HCT116 (cell line): ENCODE data around the gene ATOX1.

Experiments used
- CEBPB ChIP-seq: IDR thresholded peaks from 2 replicates; pipeline ENCODE4 v1.6.1; 2012; ENCODE audit warnings: low read depth
- EGR1 ChIP-seq: IDR thresholded peaks from 2 replicates; pipeline ENCODE4 v1.6.1; 2012; ENCODE audit warnings: low read depth
- EZH2 ChIP-seq: fragments of 200-600 bp; sonication (generic); IDR thresholded peaks from 2 replicates; pipeline ENCODE4 v1.6.1; 2017; ENCODE audit warnings: antibody characterized with exemption, mixed run types
- POLR2A ChIP-seq: IDR thresholded peaks from 2 replicates; pipeline ENCODE4 v1.7.0; 2011; ENCODE audit warnings: borderline replicate concordance; ENCODE audit not compliant: insufficient read depth, insufficient read length; ENCODE audit errors: extremely low read depth
- POLR2AphosphoS5 ChIP-seq: IDR thresholded peaks from 2 replicates; pipeline ENCODE4 v1.6.1; 2011; ENCODE audit warnings: mild to moderate bottlenecking, low read depth, low read length, moderate library complexity
- RAD21 ChIP-seq: IDR thresholded peaks from 2 replicates; pipeline ENCODE4 v1.6.1; 2012; ENCODE audit warnings: low read depth, mild to moderate bottlenecking
- SIN3A ChIP-seq: IDR thresholded peaks from 2 replicates; pipeline ENCODE4 v1.6.1; 2012; ENCODE audit warnings: low read depth
- SP1 ChIP-seq: IDR thresholded peaks from 2 replicates; pipeline ENCODE4 v1.6.1; 2012; ENCODE audit warnings: low read depth
- ZNF274 ChIP-seq: fragments of 200-500 bp; sonication (Bioruptor generic); IDR thresholded peaks from 2 replicates; pipeline ENCODE4 v1.6.1; 2014; ENCODE audit warnings: mild to moderate bottlenecking, low read depth, low read length, inconsistent platforms
- TF ChIP-seq, protein P1 (sequence below), 3 experiments: fragments of 200-600 bp in 1 of 3; sonication (generic) in 1 of 3; IDR thresholded peaks in 2 of 3; conservative IDR thresholded peaks in 1 of 3; 2 replicates each; pipeline ENCODE4 v1.5.1; 2012 to 2017; ENCODE audit warnings: low read depth in 2 of 3, low read length in 2 of 3, antibody characterized with exemption in 1 of 3, borderline replicate concordance in 1 of 3, control low read depth in 1 of 3, mild to moderate bottlenecking in 1 of 3, mixed read lengths in 1 of 3, mixed run types in 1 of 3, moderate library complexity in 1 of 3; ENCODE audit not compliant: insufficient read depth in 1 of 3
- TF ChIP-seq, protein P2 (sequence below): IDR thresholded peaks from 2 replicates; pipeline ENCODE4 v1.6.1; 2011; ENCODE audit warnings: mild to moderate bottlenecking, low read length, moderate library complexity; ENCODE audit not compliant: insufficient replicate concordance; ENCODE audit errors: extremely low read depth
- TF ChIP-seq, protein P3 (sequence below): IDR thresholded peaks from 2 replicates; pipeline ENCODE4 v1.6.1; 2012

DNA sequence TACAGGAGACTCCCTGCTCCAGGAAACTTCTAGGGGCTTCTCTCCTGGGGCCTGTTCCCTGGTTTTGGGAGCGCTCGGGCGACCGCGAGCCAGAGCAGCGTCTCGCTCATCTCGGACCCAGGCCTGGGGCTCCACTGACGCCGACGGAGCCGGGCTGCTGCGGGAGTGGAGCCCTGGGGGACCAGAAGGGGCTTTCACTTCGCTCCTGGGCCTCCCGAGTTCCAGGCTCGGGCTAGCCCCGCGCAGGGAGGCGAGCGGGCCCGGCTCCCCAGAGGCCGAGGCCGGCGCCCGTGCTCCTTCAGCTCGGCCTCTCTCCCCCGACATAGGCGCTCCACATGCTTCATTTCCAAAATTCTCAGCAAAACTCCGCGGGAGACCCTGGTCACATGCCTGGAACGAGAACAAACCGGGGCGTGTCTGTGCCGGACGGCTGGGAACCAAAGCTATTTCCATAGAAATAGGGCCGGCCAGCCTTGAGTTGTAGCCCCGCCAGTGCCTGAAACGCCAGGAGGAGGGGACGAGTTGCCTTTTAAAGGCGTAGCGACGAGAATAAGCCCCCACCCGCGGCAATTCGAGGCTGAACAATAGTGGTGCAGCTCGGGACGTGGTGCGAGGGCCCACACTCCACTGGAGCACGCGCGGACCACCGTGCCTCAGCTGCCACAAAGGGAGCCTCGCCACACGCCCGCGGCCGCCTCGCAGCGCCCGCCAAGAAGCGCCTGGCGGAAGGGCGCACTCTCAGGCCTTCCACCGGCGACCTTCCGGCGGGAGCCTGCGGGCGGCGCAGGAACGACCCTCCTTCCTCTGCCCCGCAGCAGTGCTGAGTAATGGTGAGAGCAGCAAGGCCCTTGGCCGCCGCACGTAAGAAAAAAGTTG, 12.2 kb upstream of the ATOX1 start:
- TF ChIP-seq, protein P1, sequence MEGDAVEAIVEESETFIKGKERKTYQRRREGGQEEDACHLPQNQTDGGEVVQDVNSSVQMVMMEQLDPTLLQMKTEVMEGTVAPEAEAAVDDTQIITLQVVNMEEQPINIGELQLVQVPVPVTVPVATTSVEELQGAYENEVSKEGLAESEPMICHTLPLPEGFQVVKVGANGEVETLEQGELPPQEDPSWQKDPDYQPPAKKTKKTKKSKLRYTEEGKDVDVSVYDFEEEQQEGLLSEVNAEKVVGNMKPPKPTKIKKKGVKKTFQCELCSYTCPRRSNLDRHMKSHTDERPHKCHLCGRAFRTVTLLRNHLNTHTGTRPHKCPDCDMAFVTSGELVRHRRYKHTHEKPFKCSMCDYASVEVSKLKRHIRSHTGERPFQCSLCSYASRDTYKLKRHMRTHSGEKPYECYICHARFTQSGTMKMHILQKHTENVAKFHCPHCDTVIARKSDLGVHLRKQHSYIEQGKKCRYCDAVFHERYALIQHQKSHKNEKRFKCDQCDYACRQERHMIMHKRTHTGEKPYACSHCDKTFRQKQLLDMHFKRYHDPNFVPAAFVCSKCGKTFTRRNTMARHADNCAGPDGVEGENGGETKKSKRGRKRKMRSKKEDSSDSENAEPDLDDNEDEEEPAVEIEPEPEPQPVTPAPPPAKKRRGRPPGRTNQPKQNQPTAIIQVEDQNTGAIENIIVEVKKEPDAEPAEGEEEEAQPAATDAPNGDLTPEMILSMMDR (IDR thresholded peaks at IDR 0.05 in 2 of 3, conservative IDR thresholded peaks at IDR 0.05 in 1 of 3; ENCODE audit: borderline replicate concordance in 1 of 3, insufficient read depth in 1 of 3, low read depth in 2 of 3, low read length in 2 of 3), result no peak
- TF ChIP-seq RAD21 (no peak), EZH2 (no peak), CEBPB (no peak), POLR2AphosphoS5 (no peak), SP1 (no peak), POLR2A (no peak), EGR1 (no peak), ZNF274 (no peak), SIN3A (no peak)
- TF ChIP-seq, protein P2, sequence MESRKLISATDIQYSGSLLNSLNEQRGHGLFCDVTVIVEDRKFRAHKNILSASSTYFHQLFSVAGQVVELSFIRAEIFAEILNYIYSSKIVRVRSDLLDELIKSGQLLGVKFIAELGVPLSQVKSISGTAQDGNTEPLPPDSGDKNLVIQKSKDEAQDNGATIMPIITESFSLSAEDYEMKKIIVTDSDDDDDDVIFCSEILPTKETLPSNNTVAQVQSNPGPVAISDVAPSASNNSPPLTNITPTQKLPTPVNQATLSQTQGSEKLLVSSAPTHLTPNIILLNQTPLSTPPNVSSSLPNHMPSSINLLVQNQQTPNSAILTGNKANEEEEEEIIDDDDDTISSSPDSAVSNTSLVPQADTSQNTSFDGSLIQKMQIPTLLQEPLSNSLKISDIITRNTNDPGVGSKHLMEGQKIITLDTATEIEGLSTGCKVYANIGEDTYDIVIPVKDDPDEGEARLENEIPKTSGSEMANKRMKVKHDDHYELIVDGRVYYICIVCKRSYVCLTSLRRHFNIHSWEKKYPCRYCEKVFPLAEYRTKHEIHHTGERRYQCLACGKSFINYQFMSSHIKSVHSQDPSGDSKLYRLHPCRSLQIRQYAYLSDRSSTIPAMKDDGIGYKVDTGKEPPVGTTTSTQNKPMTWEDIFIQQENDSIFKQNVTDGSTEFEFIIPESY, result no peak
- TF ChIP-seq, protein P3, sequence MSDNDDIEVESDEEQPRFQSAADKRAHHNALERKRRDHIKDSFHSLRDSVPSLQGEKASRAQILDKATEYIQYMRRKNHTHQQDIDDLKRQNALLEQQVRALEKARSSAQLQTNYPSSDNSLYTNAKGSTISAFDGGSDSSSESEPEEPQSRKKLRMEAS, result no peak
